ENCODE results near the gene EMSY.

- no peak for TF ChIP-seq POLR2A (IDR thresholded peaks at IDR 0.05)
- TF ChIP-seq, protein P1, sequence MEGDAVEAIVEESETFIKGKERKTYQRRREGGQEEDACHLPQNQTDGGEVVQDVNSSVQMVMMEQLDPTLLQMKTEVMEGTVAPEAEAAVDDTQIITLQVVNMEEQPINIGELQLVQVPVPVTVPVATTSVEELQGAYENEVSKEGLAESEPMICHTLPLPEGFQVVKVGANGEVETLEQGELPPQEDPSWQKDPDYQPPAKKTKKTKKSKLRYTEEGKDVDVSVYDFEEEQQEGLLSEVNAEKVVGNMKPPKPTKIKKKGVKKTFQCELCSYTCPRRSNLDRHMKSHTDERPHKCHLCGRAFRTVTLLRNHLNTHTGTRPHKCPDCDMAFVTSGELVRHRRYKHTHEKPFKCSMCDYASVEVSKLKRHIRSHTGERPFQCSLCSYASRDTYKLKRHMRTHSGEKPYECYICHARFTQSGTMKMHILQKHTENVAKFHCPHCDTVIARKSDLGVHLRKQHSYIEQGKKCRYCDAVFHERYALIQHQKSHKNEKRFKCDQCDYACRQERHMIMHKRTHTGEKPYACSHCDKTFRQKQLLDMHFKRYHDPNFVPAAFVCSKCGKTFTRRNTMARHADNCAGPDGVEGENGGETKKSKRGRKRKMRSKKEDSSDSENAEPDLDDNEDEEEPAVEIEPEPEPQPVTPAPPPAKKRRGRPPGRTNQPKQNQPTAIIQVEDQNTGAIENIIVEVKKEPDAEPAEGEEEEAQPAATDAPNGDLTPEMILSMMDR (IDR thresholded peaks at IDR 0.05) = no peak
These were observed 157.6 kb downstream of the EMSY start for GRCh38 chr11:76602431-76602861.

Measured in right lobe of liver (tissue), 4 donors.